ENCODE results near the gene DUSP12. TPM values are rescaled to one million over a fixed set of nuclear protein-coding genes. Genes with fewer than 3 reads are reported as not detected.
A peak's percentile ranks its signal among the peaks of the same experiment; 100 is the strongest.
"Not testable (repeated sequence)": the region's sequence is repeated elsewhere in the genome, so short reads cannot be mapped to it uniquely, and the experiment has no call there.

DUSP12 gene
- total RNA-seq, 1 donor from 2014 or later: 22.7 TPM

DNA sequence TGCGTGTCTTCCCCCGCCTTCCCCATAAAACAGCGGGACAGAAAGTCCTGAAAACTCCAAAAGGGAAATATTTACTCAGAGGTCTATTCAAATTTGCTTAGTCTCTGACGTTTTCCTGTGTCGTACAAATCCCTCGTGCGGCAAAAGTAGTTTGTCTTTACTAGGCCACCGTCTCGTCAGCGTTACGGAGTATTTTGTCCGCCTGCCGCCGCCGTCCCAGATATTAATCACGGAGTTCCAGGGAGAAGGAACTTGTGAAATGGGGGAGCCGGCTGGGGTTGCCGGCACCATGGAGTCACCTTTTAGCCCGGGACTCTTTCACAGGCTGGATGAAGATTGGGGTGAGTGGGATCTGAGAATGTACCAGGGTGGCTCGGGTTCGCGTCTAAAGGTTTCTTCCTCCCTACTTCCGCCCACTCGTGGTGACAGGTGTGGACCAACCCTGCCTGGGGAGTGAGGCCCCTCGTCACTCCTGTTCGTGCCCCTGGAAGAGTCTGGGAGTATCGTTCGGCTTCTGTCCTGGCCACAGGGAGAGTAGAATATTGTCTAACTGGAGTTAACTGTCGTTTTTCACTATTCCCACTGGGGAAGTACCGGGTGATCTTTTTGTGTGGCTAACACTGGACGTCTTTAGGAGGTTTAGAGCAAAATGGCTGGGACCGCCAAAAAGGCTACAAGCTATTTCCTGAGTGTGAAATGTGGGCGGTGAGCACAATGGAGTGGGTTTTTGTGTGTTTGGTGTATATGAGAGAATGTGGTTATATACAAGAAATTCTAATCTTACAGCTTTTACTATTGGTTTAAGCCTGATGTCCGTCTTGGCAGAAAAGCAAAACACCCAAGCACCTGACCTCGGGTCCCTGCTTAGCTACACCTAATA is 16.8 kb downstream of the DUSP12 start, which contains the start of gene ATF6:
TSS of gene ATF6 (plus strand) at position 219 of the 880 bp plus-strand sequence. CDS start at position 260, 41 bp downstream.
- intact Hi-C loops (cut with DNase I): no loop called here

DNA sequence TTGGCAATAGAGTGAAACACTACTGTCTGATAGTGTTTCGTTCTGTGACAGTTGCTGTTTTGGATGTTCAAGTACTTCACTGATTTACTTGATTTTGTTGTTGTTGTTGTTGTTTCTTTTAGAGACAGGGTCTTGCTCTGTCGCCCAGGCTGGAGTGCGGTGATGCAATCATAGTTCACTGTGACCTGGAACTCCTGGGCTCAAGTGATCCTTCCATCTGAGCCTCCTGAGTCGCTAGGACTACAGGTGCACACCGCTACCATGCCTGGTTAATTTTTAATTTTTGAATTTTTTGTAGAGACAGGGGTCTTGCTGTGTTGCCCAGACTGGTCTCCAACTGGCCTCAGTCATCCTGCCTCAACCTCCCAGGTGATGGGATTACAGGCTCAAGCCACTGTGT is 18.9 kb downstream of the DUSP12 start:
- no peak for DNase-seq (ENCODE audit: low spot score)
- intact Hi-C loops (cut with DNase I): no loop called here
- ATAC-seq: no peak

More for the DNA sequence above, 16.8 kb downstream of the DUSP12 start, which contains the start of gene ATF6:
- peak; percentile 92 for DNase-seq (ENCODE audit: low spot score)
- peak; percentile 95 for ATAC-seq

DNA sequence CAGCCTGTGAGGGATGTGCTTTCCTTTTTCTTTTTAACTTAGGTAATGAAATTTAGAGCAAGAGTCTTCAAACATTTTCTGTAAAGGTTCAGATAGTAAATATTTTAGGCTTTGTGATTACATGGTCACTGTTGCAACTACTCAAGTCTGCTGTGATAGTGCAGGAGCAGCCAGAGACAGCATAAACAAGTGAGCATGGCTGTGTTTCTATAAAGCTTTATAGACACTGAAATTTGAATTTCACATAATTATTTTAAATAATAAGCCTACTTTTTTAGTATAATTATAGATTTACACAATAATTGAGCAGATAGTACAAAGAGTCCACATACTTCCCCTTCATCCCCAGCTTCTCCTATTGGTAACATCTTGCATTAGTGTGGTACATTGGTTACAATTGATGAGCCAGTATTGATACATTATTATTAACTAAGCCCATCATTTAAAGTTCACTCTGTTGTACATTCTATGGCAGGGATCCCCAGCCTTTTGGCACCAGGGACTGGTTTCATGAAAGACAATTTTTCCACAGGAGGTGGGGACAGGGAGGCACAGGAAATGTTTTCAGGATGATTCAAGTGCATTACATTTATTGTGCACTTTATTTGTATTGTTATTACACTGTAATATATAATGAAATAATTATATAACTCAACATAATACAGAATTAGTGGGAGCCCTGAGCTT is 19.5 kb downstream of the DUSP12 start:
- DNase-seq (ENCODE audit: low spot score) (no peak), ATAC-seq (no peak)
- intact Hi-C loops (cut with DNase I): no loop called here

DNA sequence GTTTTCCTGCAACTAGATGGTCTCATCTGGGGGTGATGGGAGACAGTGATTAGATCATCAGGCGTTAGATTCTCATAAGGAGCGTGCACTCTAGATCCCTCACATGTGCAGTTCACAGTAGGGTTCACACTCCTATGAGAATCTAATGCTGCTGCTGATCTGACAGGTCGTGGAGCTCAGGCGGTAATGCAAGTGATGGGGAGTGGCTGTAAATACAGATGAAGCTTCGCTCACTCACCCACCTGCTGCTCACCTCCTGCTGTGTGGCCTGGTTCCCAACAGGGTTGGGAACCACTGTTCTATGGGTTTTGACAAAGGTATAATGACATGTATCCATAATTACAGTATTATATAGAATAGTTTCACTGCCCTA is 20.1 kb downstream of the DUSP12 start:
- intact Hi-C loops (cut with DNase I); DNase-seq (ENCODE audit: low spot score); ATAC-seq: not testable (repeated sequence)

DNA sequence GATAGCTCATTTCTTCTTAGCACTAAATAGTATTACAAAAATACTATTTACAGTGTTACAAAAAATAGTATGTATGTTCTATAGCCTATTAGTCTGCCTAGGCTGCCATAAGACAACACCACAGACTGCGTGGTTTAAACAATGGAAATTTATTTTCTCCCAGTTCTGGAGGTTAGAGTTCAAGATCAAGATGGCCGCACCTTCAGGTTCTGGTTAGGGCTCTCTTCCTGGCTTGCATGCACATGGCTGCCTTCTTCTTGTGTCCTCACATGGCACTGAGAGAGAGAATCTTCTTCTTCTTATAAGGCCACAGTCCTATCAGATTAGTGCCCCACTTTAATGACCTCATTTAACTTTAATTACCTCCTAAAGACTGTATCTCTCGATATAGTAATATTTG is 20.7 kb downstream of the DUSP12 start:
- no peak for DNase-seq (ENCODE audit: low spot score)
- intact Hi-C loops (cut with DNase I): no loop called here
- ATAC-seq: no peak

DNA sequence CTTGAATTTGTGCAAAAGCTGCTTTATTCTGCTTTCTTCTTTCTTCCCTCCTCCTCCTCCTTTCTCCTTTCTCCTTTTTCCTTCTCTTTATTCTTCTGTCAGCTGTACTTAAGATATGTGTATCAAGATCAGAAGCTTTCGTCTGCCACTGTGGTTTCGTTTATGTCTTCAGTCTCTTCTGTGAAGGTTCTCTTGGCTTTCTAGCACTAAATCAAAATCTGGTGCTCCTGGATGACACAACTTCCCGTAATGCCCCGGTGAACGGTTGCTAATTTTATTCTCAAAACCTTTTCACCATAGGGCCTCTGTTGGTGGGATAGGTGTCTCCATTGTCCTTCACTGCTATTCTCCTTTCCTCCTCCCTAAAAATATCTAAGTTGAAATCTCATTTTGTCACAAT is 21.6 kb downstream of the DUSP12 start:
- DNase-seq (ENCODE audit: low spot score) (no peak), ATAC-seq (no peak)
- intact Hi-C loops (cut with DNase I): no loop called here

DNA sequence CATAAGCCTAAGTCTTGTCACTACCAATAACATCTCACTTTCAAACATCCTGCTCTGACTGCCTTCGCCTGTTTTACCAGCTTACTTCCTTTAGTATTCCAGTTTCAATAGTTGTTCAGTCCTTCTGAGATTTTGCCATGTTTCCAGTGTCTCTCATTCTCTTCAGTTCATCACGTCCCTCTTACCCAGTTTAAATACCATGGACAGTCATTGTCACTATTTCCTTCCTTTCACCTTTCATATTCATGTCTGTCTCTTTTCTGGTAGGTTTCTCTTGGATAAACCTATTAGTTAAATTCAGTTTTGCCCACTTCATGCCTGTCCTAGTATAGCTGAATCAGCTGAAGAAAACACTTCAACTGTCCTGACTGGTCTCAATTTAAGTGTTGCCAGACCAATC is 22.4 kb downstream of the DUSP12 start:
- intact Hi-C loops (cut with DNase I): no loop called here
- peak; percentile 40 for ATAC-seq
- no peak for DNase-seq (ENCODE audit: low spot score)

DNA sequence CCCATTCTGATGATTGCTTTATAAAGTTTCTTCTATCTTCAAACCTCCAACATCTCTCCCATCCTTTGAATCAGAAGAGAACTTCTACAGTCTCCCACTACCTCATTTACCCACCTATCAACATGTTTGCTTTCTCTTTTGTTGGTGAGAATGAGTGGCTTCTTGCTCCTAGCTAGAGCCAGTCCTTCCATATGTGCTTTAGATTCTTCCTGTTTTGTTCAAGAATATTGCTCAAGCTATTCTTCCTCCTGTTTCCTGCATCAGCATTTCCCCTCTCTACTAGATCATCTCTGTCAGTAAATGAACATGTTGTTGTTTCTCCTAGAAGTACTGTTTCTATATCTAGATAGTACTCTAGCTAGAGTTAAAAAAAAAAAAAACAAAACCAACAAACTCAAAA is 22.8 kb downstream of the DUSP12 start:
- intact Hi-C loops (cut with DNase I): no loop called here
- ATAC-seq (peak; percentile 72), DNase-seq (ENCODE audit: low spot score) (no peak)

DNA sequence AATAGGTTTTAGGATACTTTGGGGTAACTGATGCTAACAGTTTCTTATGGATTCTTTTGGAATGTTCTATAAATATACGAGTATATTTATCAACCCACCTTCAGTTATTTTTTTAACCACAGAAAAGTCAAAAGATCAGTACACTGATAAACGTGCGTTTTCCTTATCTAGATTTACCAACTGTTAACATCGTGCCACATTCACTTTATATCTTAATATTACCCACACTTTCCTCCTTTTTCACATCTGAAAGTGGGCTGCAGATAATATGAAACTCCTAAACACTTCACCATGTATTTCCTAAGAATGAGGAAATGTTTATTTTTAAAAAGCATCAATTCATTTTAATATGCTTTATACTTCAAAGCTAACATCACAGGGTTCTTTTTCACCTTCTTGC is 24.2 kb downstream of the DUSP12 start:
- no peak for ATAC-seq
- intact Hi-C loops (cut with DNase I): no loop called here
- DNase-seq (ENCODE audit: low spot score): no peak

DNA sequence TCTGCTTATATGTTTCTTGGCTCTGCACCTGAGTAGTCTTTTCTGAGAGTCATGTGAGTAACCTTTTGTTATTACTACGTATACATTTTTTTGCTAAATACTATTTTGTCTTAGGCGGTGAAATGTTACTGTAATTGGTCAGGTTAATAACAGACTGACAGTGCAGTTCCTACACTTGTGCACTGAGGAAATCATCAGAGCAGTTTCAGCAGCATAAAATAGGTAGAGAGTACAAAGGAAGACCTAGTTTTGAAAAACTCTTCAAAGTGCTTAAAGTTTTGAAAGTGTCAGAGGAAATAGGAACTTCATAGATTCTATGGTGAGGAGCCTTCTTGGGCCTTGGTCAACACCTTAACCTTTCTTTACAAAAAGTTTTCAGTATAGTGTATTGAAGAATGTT is 27.7 kb downstream of the DUSP12 start:
- ATAC-seq (no peak), DNase-seq (ENCODE audit: low spot score) (no peak)
- intact Hi-C loops (cut with DNase I): no loop called here

DNA sequence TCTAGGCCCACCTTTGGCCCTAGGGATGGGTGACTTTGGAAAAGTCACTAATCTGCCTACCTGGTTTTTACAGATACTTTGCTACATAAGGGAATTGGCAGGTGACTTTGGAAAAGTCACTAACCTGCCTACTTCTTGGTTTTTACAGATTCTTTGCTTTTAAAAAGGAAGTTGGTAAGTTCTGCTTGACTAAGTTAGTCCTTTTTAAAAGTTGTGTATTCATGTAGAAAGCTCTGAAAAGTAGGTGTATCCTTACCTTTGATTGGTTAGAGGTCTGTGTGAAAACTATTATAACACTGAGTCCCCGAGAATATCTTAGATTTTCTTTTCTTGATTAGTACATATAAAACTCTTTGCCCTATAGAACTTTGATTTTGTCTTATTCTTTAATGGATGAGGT is 28.9 kb downstream of the DUSP12 start:
- intact Hi-C loops (cut with DNase I): no loop called here
- DNase-seq (ENCODE audit: low spot score) (no peak), ATAC-seq (no peak)

DNA sequence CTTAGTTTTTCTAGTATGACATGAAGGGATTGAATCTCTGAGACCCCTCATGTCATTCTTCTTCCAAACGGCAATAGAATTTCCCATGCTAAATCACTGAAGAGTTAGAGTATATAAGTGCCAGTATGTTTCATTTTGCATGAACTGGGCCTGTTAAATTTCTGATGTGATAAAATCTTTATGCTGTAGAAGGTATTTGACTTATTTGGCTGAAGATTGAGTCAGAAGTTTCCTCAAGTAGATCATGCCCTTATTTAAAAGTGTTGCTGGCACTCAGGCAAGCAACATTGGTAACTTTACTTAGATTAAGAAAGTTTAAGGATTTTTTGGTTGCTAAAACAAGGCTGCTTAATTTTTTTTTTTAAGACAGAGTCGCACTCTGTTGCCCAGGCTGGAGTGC is 29.8 kb downstream of the DUSP12 start:
- DNase-seq (ENCODE audit: low spot score) (no peak), ATAC-seq (no peak)
- intact Hi-C loops (cut with DNase I): no loop called here

DNA sequence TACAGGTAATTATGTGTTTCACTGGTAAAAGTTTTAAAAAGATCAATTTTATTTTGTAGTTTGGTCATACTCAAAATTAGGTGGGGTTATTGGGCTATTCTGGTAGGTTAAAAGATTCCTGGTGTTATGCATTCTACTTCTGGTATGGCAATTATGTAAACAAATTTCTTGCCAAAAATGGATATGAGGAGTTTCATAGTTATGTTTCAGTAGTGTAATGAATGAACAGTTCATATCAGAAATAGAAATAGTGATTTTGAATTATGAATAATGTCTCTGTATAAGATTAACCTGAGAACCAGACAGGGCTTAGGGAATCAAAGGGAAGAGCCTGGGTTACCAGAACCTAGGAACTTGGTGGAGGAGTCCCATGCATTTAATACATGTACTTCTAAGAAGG is 32.4 kb downstream of the DUSP12 start:
- ATAC-seq: no peak
- intact Hi-C loops (cut with DNase I): no loop called here
- DNase-seq (ENCODE audit: low spot score): no peak

DNA sequence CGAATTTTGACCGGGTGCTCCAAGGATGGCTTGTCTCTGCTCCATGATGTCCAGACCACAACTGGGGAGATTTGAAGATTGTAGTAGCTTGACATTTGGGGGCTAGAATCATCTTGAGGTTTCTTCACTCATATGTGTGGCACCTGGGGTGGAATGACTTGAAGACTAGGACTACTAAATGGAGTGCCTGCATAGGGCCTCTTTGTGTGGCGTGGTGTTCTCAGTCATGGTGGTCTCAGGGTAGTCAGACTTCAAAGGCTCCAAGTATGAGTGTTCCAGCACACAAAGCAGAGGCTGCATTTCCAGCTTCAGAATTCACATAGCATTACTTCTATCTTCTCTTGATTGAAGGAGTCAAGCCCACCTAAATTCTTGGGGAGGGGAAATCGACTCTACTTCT is 33.3 kb downstream of the DUSP12 start:
- no peak for ATAC-seq
- intact Hi-C loops (cut with DNase I): no loop called here

DNA sequence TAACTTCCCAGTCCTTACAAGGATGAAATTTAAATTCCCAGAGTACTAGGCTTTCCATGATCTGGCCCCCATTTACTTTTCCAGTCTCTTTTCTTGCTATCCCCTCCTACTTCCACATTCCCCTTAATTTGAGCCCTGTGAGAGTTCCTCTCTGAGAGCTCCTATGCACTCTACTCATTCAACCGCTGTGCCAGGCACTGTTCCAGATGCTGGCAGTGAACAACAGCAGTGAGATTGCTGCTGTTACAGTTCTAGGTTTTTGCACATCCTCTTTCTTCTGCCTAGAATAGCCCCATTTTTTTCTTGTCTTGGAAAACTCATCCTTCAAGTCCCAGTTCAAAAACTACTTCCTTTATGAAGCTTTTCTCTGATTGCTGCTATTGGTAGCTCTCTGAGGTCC is 35.4 kb downstream of the DUSP12 start:
- DNase-seq (ENCODE audit: low spot score) (no peak), ATAC-seq (peak; percentile 56)

More for the DNA sequence above, 33.3 kb downstream of the DUSP12 start:
- DNase-seq (ENCODE audit: low spot score): no peak

DNA sequence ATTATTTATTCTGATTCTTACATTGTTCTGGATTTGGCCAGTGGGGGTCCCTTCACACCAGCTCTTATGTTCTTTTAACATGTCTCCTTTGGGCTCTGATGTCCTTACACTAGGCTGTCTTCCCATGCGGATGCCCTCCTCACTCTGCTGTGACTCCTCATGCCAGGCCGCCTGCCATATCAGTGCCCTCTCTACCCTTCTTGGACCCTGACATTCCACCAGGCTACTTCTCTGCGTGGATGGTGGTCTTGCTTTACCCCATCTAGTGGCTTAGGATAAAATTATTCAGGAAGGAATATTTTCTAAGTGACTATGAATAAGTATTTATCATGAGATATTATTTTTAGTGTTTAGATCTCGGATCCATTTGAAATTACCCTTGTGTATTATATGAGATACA is 37.8 kb downstream of the DUSP12 start:
- intact Hi-C loops (cut with DNase I): no loop called here
- ATAC-seq (no peak), DNase-seq (ENCODE audit: low spot score) (no peak)

More for the DNA sequence above, 35.4 kb downstream of the DUSP12 start:
- intact Hi-C loops (cut with DNase I): no loop called here

DNA sequence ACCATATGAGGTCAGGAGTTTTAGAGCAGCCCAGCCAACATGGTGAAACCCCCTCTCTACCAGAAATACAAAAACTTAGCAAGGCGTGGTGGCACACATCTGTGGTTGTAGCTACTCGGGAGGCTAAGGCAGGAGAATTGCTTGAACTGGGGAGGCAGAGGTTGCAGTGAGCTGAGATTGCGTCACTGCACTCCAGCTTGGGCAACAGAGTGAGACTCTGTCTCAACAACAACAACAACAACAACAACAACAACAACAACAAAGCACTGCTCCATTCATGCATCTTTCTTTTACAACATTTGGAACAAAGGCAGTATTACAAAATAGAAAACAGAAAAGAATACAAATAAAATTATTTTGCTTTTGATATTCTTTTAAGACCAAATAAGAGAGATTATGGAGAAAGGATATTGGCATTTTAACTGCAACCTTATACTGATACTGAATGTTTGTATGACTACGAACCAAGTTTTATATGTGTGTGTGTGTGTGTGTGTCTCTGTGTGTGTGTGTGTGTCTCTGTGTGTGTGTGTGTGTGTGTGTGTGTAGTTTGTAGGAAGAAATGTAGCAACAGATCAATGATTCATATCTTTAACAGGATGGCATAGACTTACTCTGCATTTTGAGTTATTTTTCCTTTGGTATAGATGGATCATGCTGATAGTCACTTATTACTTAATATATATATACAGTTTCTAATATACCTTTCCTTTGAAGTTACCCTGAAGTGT is 41.2 kb downstream of the DUSP12 start:
- no peak for DNase-seq (ENCODE audit: low spot score)
- intact Hi-C loops (cut with DNase I): loop anchor here (5.0 kb wide), 1 partner anchor 247 kb away; no protein-coding TSS in a partner anchor
- no peak for ATAC-seq

DNA sequence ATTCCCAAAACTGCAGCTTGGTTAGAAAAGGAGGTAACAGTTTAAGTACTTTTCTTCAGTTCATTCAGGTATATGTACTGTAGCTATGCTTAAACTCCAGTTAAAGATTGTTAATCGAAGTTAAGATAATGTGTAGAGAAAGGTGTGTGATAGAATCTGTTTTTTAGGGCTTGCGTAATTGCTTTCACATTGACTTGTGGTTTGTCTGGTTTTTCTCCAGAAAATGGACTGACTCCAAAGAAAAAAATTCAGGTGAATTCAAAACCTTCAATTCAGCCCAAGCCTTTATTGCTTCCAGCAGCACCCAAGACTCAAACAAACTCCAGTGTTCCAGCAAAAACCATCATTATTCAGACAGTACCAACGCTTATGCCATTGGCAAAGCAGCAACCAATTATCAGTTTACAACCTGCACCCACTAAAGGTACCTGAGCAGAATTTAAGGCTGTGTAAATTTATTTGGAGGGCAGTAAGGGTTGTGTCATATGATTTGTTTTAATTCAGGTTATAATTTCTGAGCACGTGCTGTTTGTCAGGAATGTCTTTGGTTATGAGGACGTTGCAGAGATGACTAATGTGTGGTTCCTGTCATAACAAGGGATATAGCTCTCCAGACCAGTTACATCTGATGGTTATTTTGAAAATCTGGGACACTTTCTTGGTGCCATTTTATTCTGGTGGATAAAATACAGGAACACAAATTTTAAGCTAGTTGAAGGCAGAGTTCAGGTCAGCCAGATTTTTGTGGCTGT is 42.5 kb downstream of the DUSP12 start:
- ATAC-seq: no peak
- intact Hi-C loops (cut with DNase I): loop anchor here (5.0 kb wide), 1 partner anchor 245 kb away; no protein-coding TSS in a partner anchor

DNA sequence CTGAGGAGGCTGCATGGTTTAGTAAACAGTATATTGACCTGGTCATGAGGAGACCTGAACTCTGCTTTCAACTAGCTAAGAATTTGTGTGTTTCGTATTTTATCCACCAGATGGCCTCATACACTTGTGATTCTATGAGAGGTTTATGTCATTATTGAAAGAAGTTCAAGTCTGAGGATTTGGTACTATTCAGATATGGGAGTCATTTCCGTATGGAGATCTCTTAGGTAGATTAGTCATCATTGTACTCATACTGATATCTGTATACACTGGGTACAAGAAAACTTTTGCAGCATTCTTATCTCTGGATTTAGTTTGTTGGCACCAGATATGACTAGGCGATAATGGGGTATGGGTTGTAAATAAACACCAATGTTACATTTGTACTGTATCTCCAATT is 43.2 kb downstream of the DUSP12 start:
- DNase-seq (ENCODE audit: low spot score): no peak
- intact Hi-C loops (cut with DNase I): loop anchor here (5.0 kb wide), 1 partner anchor 245 kb away; no protein-coding TSS in a partner anchor
- ATAC-seq: peak; percentile 75

More for the DNA sequence above, 42.5 kb downstream of the DUSP12 start:
- no peak for DNase-seq (ENCODE audit: low spot score)
